Breast epithelium (tissue), 4 donors: ENCODE results near the gene REPS2. TPM values are rescaled to one million over a fixed set of nuclear protein-coding genes. Genes with fewer than 3 reads are reported as not detected.

Experiments used
- DNase-seq, 2 donors: peaks; one replicate each; pipeline ENCODE4 v3.0.0-alpha.2; 2019; ENCODE audit warnings: low spot score in 2 of 2
- H3K27ac ChIP-seq, 2 donors: fragments of 200-600 bp; sonication (generic) in 1 of 2; one replicate each; pipeline ENCODE4 v1.5.1; 2016 to 2019; ENCODE audit warnings: mild to moderate bottlenecking in 1 of 2
- H3K27me3 ChIP-seq, 2 donors: fragments of 200-600 bp; sonication (generic) in 1 of 2; one replicate each; pipeline versions ENCODE4 v1.5.1 to v1.6.0; 2017 to 2019; ENCODE audit warnings: control low read depth in 1 of 2, mild to moderate bottlenecking in 1 of 2
- H3K36me3 ChIP-seq: fragments of 200-600 bp; one replicate; pipeline ENCODE4 v1.5.1; 2019
- H3K4me1 ChIP-seq, 2 donors: fragments of 200-600 bp; sonication (generic); one replicate each; pipeline ENCODE4 v1.5.1; 2016 to 2019; ENCODE audit warnings: control low read depth in 1 of 2
- H3K4me3 ChIP-seq, 3 donors: fragments of 200-600 bp; sonication (generic); 1 replicate in 2 of 3; 2 replicates in 1 of 3; pipeline ENCODE4 v1.5.1; 2016 to 2019; ENCODE audit warnings: mild to moderate bottlenecking in 3 of 3, moderate library complexity in 2 of 3
- H3K9me3 ChIP-seq, 2 donors: fragments of 200-600 bp; sonication (generic) in 1 of 2; one replicate each; pipeline ENCODE4 v1.5.1; 2016 to 2019; ENCODE audit warnings: control low read depth in 1 of 2
- CTCF ChIP-seq, 3 donors: fragments of 450-650 bp; IDR thresholded peaks; one replicate each; pipeline ENCODE4 v1.5.1; 2016 to 2017; ENCODE audit warnings: antibody characterized with exemption in 3 of 3, mild to moderate bottlenecking in 3 of 3, moderate library complexity in 3 of 3
- POLR2A ChIP-seq: fragments of 450-650 bp; IDR thresholded peaks from one replicate; pipeline ENCODE4 v1.6.1; 2016; ENCODE audit warnings: antibody characterized with exemption, mild to moderate bottlenecking, moderate library complexity
- POLR2AphosphoS5 ChIP-seq, 3 donors: sonication (generic); formaldehyde crosslinking; IDR thresholded peaks; one replicate each; pipeline ENCODE4 v1.6.1; 2017; ENCODE audit warnings: antibody characterized with exemption in 3 of 3
- intact Hi-C: fragments of 100-400 bp; cut with DNase I; formaldehyde crosslinking; loops from one replicate; pipeline ENCODE4 v1.15.1; 2023; ENCODE audit warnings: low total_unique reads
- total RNA-seq, 3 donors: library from RNA; depleted of rRNA; stranded (reverse); fragments of >200 nt; gene quantifications; one replicate each; pipeline ENCODE4 v1.1.0, GENCODE V29; 2016

Gene REPS2
- total RNA-seq, 3 donors from 2014 or later: 9.6 to 21.4 (median 13.1) TPM

- Histone ChIP-seq H3K9me3 (peaks cover 0 to 7% of the 10 kb centered on the region in 2 donors), H3K4me3 (no peak overlapping the region), H3K36me3 (no peaks in the 10 kb centered on the region), H3K27ac (no peak overlapping the region), H3K4me1 (no peaks in the 10 kb centered on the region), H3K27me3 (peaks cover 0 to 29% of the 10 kb centered on the region in 2 donors)
- intact Hi-C loops: no loop called here
- DNase-seq: no peak
- no peak for TF ChIP-seq POLR2AphosphoS5 (IDR thresholded peaks at IDR 0.05)
- TF ChIP-seq POLR2A: no peak
- no peak for TF ChIP-seq CTCF (IDR thresholded peaks at IDR 0.05)
Measured at GRCh38 chrX:16924631-16925480, 21.6 kb upstream of the REPS2 start.

- Histone ChIP-seq H3K36me3 (no peaks in the 10 kb centered on the region), H3K4me1 (no peaks in the 10 kb centered on the region), H3K27ac (no peak overlapping the region), H3K27me3 (peaks cover 0 to 32% of the 10 kb centered on the region in 2 donors), H3K4me3 (no peak overlapping the region), H3K9me3 (no peaks in the 10 kb centered on the region)
- intact Hi-C loops: no loop called here
- DNase-seq: no peak
- TF ChIP-seq POLR2A (no peak), POLR2AphosphoS5 (IDR thresholded peaks at IDR 0.05) (no peak), CTCF (IDR thresholded peaks at IDR 0.05) (no peak)
Measured at GRCh38 chrX:16930392-16930791, 16.1 kb upstream of the REPS2 start.

DNA sequence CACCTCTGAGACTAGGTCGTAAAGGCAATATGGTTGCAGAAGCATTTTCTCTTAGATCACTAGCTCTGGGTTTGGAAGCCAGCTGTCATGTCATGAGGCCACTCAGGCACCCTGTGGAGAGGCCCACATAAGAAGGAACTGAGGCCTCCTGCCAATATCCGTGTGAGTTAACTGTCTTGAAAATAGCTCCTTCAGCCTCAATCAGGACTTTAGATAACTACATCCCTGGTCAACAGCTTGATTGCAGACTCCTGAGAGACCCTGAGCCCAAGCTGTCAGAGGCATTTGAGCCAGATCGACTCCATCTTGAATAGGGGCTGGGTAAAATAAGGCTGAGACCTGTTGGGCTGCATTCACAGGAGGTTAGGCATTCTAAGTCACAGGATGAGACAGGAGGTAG is 15.1 kb upstream of the REPS2 start:
- TF ChIP-seq POLR2A (no peak), CTCF (IDR thresholded peaks at IDR 0.05) (no peak), POLR2AphosphoS5 (IDR thresholded peaks at IDR 0.05) (no peak)
- intact Hi-C loops: no loop called here
- Histone ChIP-seq H3K36me3 (no peaks in the 10 kb centered on the region), H3K27me3 (peaks cover 0 to 42% of the 10 kb centered on the region in 2 donors), H3K4me1 (no peaks in the 10 kb centered on the region), H3K27ac (no peak overlapping the region), H3K9me3 (no peaks in the 10 kb centered on the region), H3K4me3 (no peak overlapping the region)
- DNase-seq: no peak

DNA sequence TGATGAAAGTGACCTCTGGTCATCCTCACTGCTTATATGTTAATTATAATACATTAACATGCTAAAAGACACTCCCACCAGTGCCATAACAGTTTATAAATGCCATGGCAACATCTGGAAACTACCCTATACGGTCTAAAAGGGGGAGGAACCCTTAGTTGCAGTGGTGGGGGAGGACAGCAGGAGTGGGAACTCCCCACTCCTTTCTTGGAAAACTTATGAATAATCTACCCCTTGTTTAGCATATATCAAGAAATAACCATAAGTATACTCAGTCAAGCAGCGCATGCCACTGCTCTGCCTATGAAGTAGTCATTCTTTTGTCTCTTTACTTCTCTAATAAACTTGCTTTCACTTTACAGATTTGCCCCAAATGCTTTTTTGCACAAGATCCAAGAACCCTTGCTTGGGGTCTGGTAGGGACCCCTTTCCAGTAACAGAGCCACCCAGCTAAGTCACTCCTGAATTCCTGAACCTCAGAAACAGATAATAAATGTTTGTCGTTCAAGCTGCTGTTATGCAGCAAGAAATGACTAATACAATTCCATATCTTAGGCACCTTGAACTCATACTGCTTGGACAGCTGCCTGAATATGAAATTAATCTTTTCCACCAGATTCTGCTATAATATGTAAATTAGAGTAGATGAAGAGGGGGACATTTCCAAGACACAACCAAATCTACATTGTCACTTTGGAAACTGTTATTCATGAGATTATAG is 14.4 kb upstream of the REPS2 start:
- no peak for DNase-seq
- intact Hi-C loops: no loop called here
- H3K4me3 ChIP-seq: no peak overlapping the region
- peaks cover 0 to 39% of the 10 kb centered on the region in 2 donors for H3K27me3 ChIP-seq
- H3K27ac ChIP-seq: no peak overlapping the region
- TF ChIP-seq POLR2A: no peak
- no peak for TF ChIP-seq CTCF (IDR thresholded peaks at IDR 0.05)
- TF ChIP-seq POLR2AphosphoS5 (IDR thresholded peaks at IDR 0.05): no peak
- H3K36me3 ChIP-seq: no peaks in the 10 kb centered on the region
- no peaks in the 10 kb centered on the region for H3K4me1 ChIP-seq
- no peaks in the 10 kb centered on the region for H3K9me3 ChIP-seq

DNA sequence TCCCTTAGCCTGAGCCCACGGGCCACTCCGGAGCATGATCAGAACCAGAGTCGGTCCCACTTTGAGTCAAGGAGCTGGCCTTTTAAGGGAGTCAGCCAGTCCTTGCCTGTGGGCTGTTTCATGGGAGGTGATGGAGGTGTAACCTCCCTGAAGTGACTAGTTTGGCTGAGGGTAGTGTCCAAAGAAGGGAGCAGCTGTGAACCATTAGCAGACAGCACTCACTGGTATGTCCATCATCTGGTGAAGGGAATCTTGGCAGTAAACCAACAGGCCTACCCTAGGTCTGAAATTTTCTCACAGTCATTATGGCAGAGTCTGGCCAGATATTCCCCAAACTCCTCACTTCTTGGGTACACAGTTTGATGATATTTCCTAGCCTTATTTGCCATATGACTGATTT is 12.3 kb upstream of the REPS2 start:
- H3K4me3 ChIP-seq: no peak overlapping the region
- intact Hi-C loops: no loop called here

More for the DNA sequence above, 12.3 kb upstream of the REPS2 start:
- TF ChIP-seq POLR2A: no peak
- no peak for TF ChIP-seq POLR2AphosphoS5 (IDR thresholded peaks at IDR 0.05)
- no peak for TF ChIP-seq CTCF (IDR thresholded peaks at IDR 0.05)
- no peaks in the 10 kb centered on the region for H3K4me1 ChIP-seq
- no peak overlapping the region for H3K27ac ChIP-seq
- DNase-seq: no peak
- peaks cover 0 to 40% of the 10 kb centered on the region in 2 donors for H3K27me3 ChIP-seq
- peaks cover 3 to 7% of the 10 kb centered on the region in 2 donors for H3K9me3 ChIP-seq
- H3K36me3 ChIP-seq: no peaks in the 10 kb centered on the region
